T follicular helper cell (primary cell): Measurements from ENCODE around the gene CMTM7.
"Not testable (repeated sequence)": the region's sequence is repeated elsewhere in the genome, so short reads cannot be mapped to it uniquely, and the experiment has no call there.

Experiments used
- DNase-seq: peaks from one replicate; pipeline ENCODE4 v3.0.0-alpha.2; 2020; ENCODE audit warnings: low read depth

The CMTM7 gene

DNA sequence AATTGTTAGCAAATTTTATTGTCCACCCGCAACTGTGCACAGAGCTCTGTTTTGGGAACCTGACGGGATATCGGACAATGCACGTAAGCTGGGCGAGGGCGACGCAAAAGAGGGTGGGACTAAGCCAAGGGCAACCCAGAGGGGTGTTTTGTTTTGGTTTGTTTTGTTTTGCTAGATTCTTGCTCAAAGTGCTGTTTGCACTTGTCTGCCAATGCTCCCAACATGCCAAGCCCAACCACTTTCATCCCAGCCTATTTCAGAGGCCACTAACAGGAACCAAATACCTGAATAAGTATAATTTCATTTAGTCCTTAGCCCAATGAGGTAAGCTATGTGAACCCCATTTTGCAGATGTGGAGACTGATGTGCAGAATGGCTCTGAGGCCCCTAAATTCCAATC is 9.7 kb upstream of the CMTM7 start:
- no peak for DNase-seq

DNA sequence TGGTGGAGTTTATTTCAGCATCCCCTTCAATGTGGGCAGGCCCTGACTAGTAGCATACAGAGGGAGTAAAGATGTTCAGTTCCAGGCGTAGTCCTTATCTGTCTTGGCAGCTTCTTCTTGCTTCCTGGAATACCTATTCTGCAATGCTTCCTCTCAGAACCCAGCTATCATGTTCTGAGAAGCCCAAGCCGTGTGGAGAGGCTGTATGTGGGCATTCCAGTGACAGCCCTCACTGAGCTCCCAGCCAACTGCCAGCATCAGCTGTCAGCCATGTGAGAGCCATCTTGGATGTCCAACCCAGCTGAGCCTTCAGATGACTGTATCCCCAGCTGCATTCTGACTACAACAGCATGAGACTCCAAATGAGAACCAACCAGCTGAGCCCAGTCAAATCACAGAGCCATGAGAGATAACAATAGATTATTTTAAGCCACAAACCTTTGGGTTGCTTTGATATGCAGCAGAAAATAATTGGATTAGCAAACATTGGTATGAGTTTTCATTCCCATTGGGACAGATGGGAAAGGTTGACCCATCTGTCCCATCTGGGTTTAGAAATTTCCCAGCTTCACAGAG is 8.4 kb upstream of the CMTM7 start:
- DNase-seq = no peak

DNA sequence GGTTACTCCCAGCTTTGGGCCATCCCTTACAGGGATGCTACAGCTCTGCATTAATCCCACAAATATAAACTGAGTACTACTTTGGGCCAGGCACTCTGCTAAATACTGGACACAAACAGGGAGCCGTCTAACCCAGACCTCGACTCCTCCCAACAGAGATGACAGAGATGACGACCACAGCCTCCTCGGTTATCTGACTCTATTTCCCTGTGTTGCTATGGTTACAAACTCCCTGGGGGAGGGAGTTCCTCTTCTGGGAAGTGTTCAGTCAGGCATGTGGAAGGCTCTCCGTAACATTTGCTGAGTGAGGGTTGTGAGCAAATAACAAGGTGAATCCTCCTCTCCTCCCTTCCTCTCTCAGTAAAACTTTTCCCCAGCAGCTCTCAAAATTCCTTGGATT is 6.7 kb upstream of the CMTM7 start:
- no peak for DNase-seq

DNA sequence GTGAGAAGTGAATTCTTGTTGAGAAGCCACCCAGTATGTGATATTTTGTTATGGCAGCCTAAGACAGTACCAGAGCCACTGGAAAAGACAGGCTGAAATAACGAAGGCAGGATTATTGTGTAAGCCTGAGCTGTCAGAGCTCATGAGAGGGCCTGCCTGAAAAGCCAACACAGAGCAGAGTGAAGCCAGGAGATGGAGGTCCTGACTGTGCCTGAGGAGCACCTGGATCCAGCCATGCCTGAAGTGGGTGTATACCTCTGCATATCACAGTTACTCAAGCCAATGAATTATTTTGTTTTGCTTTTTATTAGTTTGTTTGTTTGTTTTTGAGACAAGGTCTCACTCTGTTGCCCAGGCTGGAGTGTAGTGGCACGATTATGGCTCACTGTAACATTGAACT is 4.1 kb upstream of the CMTM7 start:
- DNase-seq = no peak

DNA sequence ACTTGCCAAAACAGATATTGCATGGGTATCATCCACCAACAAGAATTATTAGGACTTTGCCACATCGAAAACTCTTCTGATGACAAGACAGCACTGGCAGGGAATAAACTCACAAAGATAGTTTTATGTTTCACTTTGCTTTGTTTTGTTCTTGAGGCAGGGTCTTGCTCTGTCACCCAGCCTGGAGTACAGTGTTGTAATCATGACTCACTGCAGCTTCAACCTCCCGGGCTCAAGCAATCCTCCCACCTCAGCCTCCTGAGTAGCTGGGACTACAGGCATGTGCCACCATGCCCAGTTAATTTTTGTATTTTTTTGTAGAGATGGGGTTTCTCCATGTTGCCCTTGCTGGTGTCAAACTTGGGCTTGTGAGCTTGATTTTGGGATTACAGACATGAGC is 2.1 kb upstream of the CMTM7 start:
- not testable (repeated sequence) for DNase-seq

DNA sequence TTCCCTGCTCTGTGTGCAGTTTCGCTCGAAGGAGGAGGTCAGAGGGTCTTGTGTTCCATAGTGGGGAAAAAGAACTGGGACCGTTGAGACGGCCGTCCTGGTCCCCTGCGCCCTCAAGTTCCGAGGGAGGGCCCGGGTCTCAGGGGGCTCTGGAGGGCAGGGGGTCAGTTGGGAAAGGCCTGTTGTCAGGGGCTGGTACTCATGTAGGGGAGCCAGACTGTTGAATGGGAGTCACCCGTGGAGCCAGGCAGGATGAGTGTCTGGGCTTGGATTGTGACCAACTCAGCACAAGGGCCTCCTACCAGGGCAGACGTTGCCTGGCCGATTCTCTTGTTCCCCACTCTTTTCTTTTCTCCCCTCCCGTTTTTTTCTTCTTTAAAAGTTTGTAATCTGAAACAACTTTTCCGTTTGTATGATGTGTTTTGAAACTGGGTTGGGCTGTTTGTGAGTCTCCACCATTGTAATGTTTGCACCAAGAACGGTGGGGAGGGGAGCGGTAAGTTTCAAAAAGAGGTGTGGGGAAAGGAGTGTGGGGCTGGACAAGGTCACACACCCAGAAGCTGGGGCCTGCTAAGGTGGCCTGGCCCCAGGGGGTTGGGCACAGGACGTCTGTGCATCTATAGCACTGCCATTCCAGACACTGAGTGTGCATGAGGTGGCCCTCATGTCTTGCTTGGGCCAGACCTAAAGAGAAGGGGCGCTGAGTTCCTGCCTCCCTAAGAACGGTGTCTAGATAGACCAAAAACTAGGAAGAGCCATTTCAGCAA is 1.1 kb downstream of the CMTM7 start:
- DNase-seq = no peak

DNA sequence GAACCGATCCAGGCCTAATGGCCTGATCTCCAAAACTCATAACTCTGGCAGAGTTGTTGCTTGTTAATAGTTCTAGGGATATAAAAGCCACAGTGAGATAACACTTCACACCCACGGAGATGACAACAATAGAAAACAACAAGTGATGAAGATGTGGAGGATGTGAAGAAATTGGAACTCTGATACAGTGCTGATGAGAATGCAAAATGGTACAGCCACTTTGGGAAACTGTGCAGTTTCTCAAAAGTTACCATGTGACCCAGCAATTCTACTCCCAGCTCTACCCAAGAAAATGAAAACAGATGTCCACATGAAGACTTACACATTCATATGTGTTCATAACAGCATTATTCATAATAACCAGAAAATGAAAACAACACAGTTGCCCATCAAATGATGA is 3.8 kb downstream of the CMTM7 start:
- DNase-seq = no peak

DNA sequence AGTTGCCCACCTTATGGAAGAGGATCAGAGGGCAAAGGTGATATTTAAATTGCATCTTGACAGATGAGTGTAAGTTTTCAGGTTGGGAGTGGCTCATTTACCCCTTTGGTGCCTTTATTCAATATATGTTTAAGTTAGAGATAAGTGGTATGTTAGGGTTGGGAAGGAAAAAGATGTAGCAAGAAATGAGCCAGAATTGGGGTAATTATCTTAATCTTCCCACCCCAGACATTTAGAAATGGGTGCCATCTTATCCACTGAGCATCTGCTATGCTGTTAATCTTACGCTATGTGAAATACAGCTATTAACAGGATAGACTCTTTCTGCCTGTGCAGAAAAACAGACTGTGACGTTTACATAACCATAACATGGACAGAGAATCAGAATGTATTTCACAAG is 6.3 kb downstream of the CMTM7 start:
- no peak for DNase-seq

DNA sequence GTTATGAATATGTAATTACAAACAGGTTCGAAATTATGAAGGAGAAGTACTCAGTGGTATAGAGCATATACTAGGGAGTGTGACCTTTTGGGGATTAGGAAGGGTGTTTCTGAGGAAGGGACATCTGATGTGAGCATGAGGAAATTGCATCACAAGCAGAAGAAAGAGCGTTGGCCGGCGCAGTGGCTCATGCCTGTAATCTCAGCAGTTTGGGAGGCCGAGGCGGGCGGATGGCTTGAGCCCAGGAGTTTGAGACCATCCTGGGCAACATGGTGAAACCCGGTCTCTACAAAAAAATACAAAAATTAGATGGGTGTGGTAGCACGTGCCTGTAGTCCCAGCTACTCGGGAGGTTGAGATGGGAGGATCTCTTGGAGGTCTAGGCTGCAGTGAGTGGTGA is 6.9 kb downstream of the CMTM7 start:
- DNase-seq = no peak

DNA sequence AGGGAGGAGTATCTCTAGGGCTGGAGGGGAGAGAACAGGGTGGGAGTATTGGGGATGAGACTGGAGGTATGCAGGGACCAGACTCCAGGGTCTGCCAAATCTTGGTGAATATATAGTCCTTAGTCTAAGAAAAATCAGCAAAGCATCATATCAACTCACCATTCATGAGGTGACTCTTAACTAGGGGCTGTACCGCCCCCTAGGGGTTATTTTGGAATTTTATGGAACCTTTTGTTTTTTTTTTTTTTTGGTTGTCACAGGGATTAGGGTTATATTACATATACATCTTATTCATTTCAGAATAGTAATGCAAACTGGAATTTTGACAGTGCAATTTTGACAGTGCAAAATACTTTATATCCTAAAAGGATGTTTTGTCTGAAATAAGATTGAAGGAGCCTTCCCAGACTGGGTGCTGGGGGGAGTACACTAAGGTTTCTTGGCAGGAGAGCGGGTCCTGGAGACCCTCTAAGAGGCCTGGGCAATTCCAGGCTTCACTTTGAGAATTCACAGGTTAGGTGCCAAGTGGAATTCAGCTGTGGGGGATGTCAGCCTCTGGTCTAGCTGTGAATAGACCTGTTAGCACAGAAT is 7.5 kb downstream of the CMTM7 start:
- DNase-seq = no peak

DNA sequence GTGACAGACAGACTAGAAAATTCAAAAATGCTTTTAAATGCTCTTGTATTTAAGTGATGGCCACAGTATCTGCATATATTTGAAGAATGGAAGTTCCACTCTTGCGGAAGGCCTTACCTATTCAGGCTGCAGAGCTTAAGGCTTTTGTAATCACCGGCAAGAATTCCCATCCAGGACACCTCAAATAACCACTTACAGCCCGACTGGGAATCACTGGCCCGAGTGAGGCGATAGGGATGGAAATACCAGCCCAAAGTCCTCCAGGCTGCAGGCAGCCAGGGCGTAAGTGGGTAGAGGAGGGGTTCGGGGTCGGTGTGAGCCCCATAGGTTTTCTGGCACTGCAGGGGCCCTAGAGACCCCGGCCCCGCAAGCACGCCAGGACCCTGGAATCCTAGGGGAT is 9.5 kb downstream of the CMTM7 start:
- no peak for DNase-seq

DNA sequence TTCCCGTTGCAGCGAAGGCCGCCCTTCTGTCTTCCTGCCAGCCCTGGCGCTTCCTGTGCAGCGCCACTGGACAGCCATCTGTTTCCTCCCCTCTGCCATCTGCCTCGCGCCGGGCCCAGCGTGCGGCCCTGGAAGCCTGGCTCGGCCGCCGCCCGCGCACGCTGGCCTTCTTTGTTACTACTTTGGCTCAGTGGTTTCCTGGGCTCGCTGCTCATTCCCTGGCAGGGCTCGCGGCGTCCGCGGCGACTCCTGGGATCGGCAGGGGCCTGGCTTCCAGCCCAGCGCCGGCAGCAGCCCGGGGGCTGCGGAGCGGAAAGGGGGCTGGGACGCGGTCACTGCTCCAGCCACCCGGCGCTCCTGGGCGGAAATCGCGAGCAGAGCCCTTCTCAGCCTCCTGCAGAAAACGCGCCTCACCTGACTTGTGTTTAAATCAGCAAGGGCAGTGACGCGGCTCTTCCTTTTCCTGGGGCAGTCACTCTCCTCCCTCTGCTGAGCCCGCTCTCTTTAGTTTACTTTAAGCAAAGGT is 10.0 kb downstream of the CMTM7 start:
- DNase-seq = peak; percentile 53

DNA sequence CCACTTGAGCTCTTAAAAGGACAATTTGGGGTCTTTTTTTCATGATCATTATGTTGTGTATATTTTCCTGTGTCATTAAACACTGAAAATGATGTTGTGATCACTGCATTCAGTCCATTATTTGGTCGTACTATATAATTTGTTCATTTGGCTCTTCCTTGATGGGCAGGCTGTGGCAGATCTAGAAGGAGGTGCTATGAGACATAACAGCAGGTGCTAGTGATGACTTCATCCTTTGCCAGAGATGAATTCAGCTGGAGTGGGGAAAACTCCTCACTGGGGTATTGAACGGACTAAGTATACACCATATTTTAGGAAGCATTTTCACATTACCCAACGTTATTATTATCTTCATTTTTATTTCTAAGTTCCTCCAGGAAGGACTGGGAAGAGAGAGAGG is 12.0 kb downstream of the CMTM7 start:
- DNase-seq = no peak

DNA sequence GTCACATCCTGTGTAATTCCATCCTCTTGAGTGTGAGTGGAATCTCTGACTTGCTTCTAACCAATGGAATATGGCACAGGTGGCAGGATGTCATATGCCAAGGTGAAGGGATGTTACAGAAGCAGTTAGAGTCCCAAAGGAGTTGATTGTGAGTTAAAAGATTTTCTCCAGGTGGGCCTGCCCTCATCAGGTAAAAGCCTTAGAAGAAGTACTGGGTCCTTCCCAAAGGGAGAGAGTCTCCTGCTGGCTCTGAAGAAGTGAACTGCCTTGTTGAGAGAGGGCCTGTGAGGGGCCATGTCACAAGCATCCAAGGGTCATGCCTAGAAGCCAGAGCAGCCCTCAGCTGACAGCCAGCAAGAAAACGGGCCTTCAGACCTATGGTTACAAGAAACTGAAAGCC is 13.1 kb downstream of the CMTM7 start:
- DNase-seq = no peak

DNA sequence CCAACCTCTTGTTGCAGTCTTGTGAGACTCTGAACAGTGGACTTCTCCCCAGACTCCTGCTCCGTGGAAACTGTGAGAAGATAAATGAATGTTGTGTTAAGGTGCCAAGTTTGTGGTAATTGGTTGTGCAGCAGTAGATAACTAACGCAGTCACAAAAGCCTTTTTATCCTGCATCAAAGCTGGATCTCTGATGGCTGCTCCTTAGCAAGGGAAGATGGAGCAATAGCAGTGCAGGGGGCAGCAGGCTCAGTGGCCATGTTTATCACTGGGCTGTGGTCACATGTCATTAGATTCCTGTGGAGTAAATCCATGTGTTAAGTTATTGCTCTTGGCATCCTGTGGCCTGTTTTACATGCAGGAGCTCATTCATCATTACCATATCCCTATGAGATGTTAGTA is 13.5 kb downstream of the CMTM7 start:
- DNase-seq = no peak

DNA sequence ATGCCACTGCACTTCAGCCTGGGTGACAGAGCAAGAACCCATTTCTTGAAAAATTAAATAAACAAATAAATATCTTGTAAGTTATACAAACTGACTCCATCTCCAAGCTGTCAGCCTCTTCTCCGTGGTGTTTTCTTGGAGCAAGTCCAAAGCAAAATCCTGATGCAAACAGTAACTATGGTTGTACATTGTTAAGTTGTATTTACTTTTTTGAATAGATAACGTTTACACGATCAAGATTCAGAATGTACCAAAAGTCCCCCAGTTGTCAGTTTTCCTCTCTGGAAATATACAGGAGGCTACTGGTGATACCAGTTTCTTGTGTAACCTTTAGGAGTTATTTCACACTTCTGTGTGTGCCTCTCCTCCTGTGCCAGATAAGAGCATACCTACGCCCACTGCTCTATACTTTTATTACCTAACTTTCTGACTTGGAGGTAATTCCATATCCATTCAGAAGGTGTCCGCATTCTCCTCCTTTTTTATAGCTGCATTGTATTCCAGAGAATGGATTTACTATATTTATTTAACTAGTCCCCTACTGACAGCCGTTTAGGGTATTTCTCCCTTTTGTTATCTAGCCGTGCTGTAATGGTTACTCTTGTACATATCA is 14.2 kb downstream of the CMTM7 start:
- no peak for DNase-seq

DNA sequence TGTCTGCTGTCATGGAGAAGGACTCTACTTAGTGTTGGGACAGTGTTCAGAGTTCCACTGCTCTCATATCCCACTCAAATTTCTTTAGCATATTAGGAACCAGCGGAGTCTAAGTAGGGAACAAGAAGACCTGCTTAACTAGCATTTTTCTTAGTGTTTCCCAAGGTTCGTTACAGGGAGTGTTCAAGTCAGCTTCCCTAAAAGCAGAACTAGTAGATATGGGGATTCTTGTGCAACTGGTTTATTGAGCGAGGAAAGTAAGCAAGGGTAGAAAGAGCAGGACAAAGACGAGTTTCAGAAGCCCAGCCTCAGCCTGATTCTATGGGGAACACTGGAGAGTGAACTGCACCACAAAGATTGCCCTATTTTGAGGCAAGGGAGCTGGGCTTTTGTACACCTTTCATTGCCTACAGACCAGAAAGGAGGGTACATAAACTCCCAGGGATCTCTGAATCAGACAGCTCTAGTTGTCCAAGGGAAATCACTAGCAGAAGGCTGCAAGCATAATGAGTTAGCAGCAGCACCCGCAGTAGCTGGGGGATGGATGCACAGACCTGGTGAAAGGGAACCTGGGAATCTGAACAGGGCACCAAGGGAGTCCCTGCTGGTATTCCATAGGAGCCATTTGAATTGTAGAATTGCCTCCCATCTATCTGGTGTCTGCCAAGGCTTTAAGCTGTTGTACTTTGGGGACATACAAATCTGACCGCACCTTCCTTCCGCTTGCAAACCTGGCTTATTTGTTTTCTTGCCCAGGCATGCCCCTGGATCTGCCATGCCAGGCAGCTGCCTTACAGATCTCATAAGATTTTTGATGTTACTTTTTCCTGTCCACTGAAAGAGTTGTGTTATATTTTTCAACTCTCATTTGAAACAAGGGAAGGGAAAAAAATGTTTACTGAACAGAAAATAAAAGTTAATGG is 15.1 kb downstream of the CMTM7 start:
- no peak for DNase-seq

DNA sequence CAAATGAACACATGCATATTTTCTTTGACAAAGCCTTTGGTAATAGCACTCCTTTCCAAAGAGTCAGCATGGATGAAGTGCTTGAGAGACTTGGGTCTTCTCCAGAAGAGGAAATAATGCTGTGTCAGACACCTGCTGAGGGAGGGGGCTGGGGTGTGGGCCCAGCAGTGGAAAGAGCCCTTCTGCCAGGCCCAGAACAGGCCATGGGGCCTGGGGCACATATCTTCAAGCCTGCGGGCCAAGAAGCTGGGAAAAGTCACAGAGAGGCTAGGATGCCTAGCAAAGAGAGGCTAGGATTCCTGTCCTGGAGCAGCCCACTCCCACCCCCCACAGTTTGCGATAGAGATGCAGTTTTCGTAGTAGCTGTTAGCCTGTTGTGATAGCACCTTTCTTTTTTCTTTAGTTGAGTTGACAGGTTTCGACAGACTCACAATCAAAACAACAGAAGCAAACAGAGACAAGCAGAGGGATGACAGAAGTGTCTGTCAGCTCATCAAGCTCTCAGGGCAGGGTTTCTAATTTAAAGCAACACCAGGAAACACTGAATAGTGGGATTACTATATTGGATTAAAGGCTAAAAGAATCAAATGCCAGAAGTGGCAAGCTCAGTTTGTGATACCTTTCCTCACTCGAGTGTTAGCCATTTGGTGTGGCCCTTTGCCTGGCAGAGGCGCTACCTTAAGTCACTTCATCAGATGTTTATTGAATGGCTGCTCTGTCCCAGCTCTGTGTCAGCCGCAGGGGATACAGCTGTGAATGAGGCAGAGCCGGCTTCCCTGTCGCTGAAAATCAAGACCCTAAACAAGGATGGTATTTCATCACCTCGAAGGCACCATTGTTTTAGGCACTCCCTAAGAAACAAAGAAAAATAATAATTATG is 19.0 kb downstream of the CMTM7 start:
- DNase-seq = no peak

DNA sequence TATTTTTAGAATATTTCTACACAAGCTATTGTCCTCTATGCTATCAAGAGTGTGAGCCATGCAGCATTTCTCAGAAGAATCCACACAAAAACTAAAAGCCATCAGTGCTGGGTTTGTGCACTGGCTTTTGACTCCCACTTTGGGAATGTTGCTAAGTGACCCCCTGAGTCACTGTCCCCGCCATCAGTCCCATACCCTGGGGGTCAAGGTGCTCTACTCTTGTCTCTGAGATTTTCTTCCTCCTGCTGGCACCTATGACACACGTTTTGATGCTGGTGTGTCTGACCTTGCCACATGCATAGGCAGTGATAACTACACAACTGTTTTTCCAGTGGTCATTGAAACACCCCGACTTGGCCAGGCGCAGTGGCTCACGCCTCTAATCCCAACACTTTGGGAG is 19.8 kb downstream of the CMTM7 start:
- no peak for DNase-seq

DNA sequence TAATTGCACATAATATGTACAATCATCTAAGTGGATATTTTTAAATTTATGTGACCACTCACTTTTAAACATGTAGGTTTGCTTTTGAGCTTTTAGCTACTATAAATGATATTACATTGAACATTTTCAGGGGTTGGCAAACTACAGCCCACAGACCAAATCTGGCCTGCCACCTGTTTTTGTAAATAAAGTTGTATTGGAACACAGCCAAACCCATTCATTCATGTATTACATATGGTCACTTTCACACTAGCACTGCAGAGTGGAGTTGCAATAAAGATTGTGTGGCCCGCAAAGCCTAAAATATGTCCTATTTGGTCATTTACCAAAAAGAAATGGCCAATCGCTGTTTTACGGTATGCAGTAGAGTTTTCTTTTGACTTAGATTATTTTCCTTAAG is 21.2 kb downstream of the CMTM7 start:
- no peak for DNase-seq
